Regular cardiac myocyte (primary cell): Measurements from ENCODE around the gene SAE1. TPM values are rescaled to one million over a fixed set of nuclear protein-coding genes. Genes with fewer than 3 reads are reported as not detected.

Experiments
- total RNA-seq: library from RNA; depleted of rRNA; stranded (reverse); fragments of >200 nt; gene quantifications from 2 replicates; pipeline ENCODE4 v1.2.3, GENCODE V29; 2014

Gene SAE1
- total RNA-seq: 94.4 and 192 TPM in 2 replicates

GRCh38 chr19:47130589-47131227 is at the start of gene SAE1:
TSS of gene SAE1 (plus strand) at chr19:47130835. CDS start at chr19:47130931, 96 bp downstream.

DNA sequence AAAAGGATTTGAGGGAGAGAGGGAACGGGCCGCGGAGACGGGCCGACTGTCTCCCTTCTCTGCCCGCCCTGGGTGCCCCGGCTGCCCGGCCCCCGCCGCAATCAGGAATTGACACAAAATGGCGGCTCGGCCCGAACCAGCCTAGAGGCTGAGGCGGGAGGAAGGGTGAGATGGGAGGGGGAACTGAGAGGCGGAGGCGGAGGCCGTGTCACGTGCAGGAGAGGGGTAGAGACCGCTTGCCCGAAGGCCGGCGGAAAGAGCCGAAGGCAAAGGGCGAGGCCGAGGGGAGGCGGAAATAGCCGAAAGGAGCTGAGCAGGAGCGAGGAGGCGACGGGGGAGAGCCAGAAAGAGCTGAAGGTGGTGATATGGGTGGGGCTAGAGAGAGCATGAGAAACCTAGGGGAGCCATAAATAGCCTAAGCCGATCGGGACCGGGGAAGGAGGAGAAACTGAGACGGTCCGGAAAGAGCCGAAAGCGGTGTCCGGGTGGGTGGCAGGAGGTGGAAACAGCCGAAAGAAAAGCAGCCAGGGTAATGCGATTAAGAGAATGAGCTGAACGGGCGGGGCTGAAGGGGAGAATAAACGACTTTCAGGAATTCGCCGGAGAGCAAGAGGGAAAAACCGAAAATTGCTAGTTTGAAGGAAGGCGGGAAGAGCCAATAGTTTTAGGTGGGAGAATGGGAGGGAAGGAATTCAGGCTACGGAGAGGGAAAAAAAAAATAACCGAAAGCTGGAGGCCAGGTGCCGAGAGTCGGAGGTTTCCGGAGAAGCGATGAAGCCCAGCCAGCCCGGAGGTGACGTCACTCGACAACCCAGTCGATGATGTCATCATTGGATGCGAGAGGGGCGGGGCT is 17.4 kb upstream of the SAE1 start, which contains the start of gene ZC3H4:
Gene ZC3H4, minus strand, starts transcription at position 780 of the 853 bp plus-strand sequence. CDS start 1,192 bp downstream, outside the sequence.

GRCh38 chr19:47230921-47231214 is 100.2 kb downstream of the SAE1 start, which contains the start of gene BBC3:
TSS of gene BBC3 (minus strand) at chr19:47231199. CDS start at chr19:47228431, 2,768 bp downstream.

GRCh38 chr19:47255879-47256692 is 125.5 kb downstream of the SAE1 start, which contains the start of gene CCDC9:
TSS of gene CCDC9 (plus strand) at chr19:47256525. CDS start at chr19:47258401, 1,876 bp downstream.

Other genes starting within 250 kb of the SAE1 start
- gene NPAS1, start 111.0 kb upstream of the SAE1 start, total RNA-seq: 3.4 and 5.6 TPM in 2 replicates
- 13.5 and 21.7 TPM in 2 replicates for gene TMEM160, start 82.2 kb upstream of the SAE1 start, total RNA-seq
- 3.9 and 23.0 TPM in 2 replicates for gene ZC3H4, start 17.1 kb upstream of the SAE1 start, total RNA-seq
- gene BBC3, start 100.4 kb downstream of the SAE1 start, total RNA-seq: 10.2 and 16.1 TPM in 2 replicates
- 6.2 and 20.1 TPM in 2 replicates for gene CCDC9, start 125.7 kb downstream of the SAE1 start, total RNA-seq
- 2.1 and 2.3 TPM in 2 replicates for gene INAFM1, start 144.1 kb downstream of the SAE1 start, total RNA-seq
- gene C5AR1, start 179.0 kb downstream of the SAE1 start, total RNA-seq: 0.28 and 0.58 TPM in 2 replicates
- gene C5AR2, start 201.3 kb downstream of the SAE1 start, total RNA-seq: under 0.01 TPM in 2 replicates
- gene DHX34, start 218.5 kb downstream of the SAE1 start, total RNA-seq: 9.6 and 17.6 TPM in 2 replicates